Adrenal gland (tissue), 5 donors: ENCODE measurements around the gene FLYWCH1.

Experiments used
- CTCF ChIP-seq, 6 experiments: fragments of 450-650 bp in 4 of 6; fragments of 200-600 bp in 2 of 6; sonication (generic) in 1 of 6; IDR thresholded peaks; 1 replicate in 5 of 6; 2 replicates in 1 of 6; pipeline versions ENCODE4 v1.5.1 to v1.8.0; 2016 to 2021; ENCODE audit warnings: antibody characterized with exemption in 6 of 6, mild to moderate bottlenecking in 2 of 6, moderate library complexity in 1 of 6
- POLR2A ChIP-seq, 2 donors: fragments of 450-650 bp; IDR thresholded peaks; one replicate each; pipeline ENCODE4 v1.6.1; 2017; ENCODE audit warnings: antibody characterized with exemption in 2 of 2, mild to moderate bottlenecking in 2 of 2, moderate library complexity in 1 of 2
- donor health status: DM: no; HTN: no; CAD: no.

- TF ChIP-seq CTCF (IDR thresholded peaks at IDR 0.05) = no peak
- TF ChIP-seq POLR2A (IDR thresholded peaks at IDR 0.05) = no peak
Observed at GRCh38 chr16:2897110-2897509, 14.6 kb upstream of the FLYWCH1 start.
